Measurements from ENCODE around the gene ZNF544. TPM values are rescaled to one million over a fixed set of nuclear protein-coding genes. Genes with fewer than 3 reads are reported as not detected.
"Not testable (repeated sequence)": the region's sequence is repeated elsewhere in the genome, so short reads cannot be mapped to it uniquely, and the experiment has no call there.

The ZNF544 gene
- total RNA-seq, 2 donors from 2014 or later = 17.6 to 29.9 TPM

- DNase-seq (no peak), ATAC-seq (no peak)
- intact Hi-C loops (cut with DNase I, micrococcal nuclease) = no loop called here
Observed at GRCh38 chr19:58294743-58295374, 66.1 kb downstream of the ZNF544 start.

GRCh38 chr19:58296104-58296503 lies 67.4 kb downstream of the ZNF544 start:
- DNase-seq = no peak
- no peak for ATAC-seq
- intact Hi-C loops (cut with DNase I, micrococcal nuclease) = no loop called here

- no peak for ATAC-seq
- no peak for DNase-seq
- intact Hi-C loops (cut with DNase I, micrococcal nuclease) = no loop called here
Observed at GRCh38 chr19:58300620-58301019, 71.9 kb downstream of the ZNF544 start.

GRCh38 chr19:58304255-58304654 lies 75.5 kb downstream of the ZNF544 start:
- ATAC-seq = no peak
- intact Hi-C loops (cut with DNase I, micrococcal nuclease) = no loop called here

GRCh38 chr19:58304748-58305064 lies 76.0 kb downstream of the ZNF544 start:
- intact Hi-C loops (cut with DNase I, micrococcal nuclease) = no loop called here
- peak; percentile 9 for ATAC-seq
- DNase-seq = no peak

More at GRCh38 chr19:58304255-58304654, 75.5 kb downstream of the ZNF544 start:
- no peak for DNase-seq

- ATAC-seq (peak; percentile 98), DNase-seq (peak; percentile 95 to 97)
- intact Hi-C loops (cut with DNase I, micrococcal nuclease) = no loop called here
Observed at GRCh38 chr19:58305065-58305931, 76.6 kb downstream of the ZNF544 start, which contains the start of gene ERVK3-1. Gene ERVK3-1, plus strand, starts transcription at chr19:58305377. Its CDS starts 6,792 bp downstream, at chr19:58312169.

GRCh38 chr19:58305932-58306323 lies 77.2 kb downstream of the ZNF544 start:
- ATAC-seq (peak; percentile 52), DNase-seq (peak in 1 of 2 donors; percentile 27)
- intact Hi-C loops (cut with DNase I, micrococcal nuclease) = no loop called here

GRCh38 chr19:58307736-58308135 lies 79.0 kb downstream of the ZNF544 start:
- intact Hi-C loops (cut with DNase I, micrococcal nuclease) = no loop called here
- ATAC-seq = no peak
- no peak for DNase-seq

GRCh38 chr19:58310685-58311084 lies 82.0 kb downstream of the ZNF544 start:
- ATAC-seq; DNase-seq; intact Hi-C loops (cut with DNase I, micrococcal nuclease): not testable (repeated sequence)

GRCh38 chr19:58311345-58311865 lies 82.7 kb downstream of the ZNF544 start:
- intact Hi-C loops (cut with DNase I, micrococcal nuclease) = no loop called here
- DNase-seq = no peak
- ATAC-seq = no peak

Other genes starting within 250 kb of the ZNF544 start
- gene ZNF606, start 226.1 kb upstream of the ZNF544 start, total RNA-seq = 10 to 100 TPM; 10.4 to 13.5 TPM
- gene ZSCAN1, start 194.9 kb upstream of the ZNF544 start, total RNA-seq = not detected
- gene ZNF135, start 169.6 kb upstream of the ZNF544 start, total RNA-seq = 1 to 10 TPM; 1.1 to 1.2 TPM
- 10 to 100 TPM; 19.8 to 22.6 TPM for gene ZSCAN18, start 130.7 kb upstream of the ZNF544 start, total RNA-seq
- gene ZNF329, start 78.1 kb upstream of the ZNF544 start, total RNA-seq = 1 to 10 TPM; 3.1 to 3.9 TPM
- 10 to 100 TPM; 14.4 to 17.4 TPM for gene ZNF274, start 45.9 kb upstream of the ZNF544 start, total RNA-seq
- 1 to 10 TPM; 3.5 to 4.1 TPM for gene ZNF8, start 50.0 kb downstream of the ZNF544 start, total RNA-seq
- gene ERVK3-1, start 76.5 kb downstream of the ZNF544 start, total RNA-seq = 10 to 100 TPM; 24.3 to 26.9 TPM
- 1 to 10 TPM; 2.6 to 2.8 TPM for gene ZSCAN22, start 98.1 kb downstream of the ZNF544 start, total RNA-seq
- gene A1BG, start 124.6 kb downstream of the ZNF544 start, total RNA-seq = 1 to 10 TPM; 2.1 to 2.5 TPM
- gene ZNF497, start 133.8 kb downstream of the ZNF544 start, total RNA-seq = 1 to 10 TPM in 1 of 2 donors, under 1 TPM in 1; 0.73 to 1.6 TPM
- gene ZNF837, start 152.1 kb downstream of the ZNF544 start, total RNA-seq = 1 to 10 TPM; 2.4 to 2.5 TPM
- gene RPS5, start 158.4 kb downstream of the ZNF544 start, total RNA-seq = 100 to 1,000 TPM; 600 to 683 TPM
- gene RNF225, start 166.7 kb downstream of the ZNF544 start, total RNA-seq = not detected
- gene ZNF584, start 179.7 kb downstream of the ZNF544 start, total RNA-seq = 1 to 10 TPM; 7.8 to 7.9 TPM
- gene ZNF132, start 211.2 kb downstream of the ZNF544 start, total RNA-seq = 1 to 10 TPM; 3.0 to 4.6 TPM
- gene ZNF324B, start 222.7 kb downstream of the ZNF544 start, total RNA-seq = 1 to 10 TPM; 4.7 to 5.1 TPM
- 10 to 100 TPM; 11.6 to 14.0 TPM for gene ZNF324, start 238.2 kb downstream of the ZNF544 start, total RNA-seq
- 10 to 100 TPM in 1 of 2 donors, 1 to 10 TPM in 1; 10.0 to 11.2 TPM for gene ZNF446, start 247.4 kb downstream of the ZNF544 start, total RNA-seq

Data from left colon (tissue), 2 donors.